ENCODE data around the gene NLRP6.

NLRP6 gene

GRCh38 chr11:269146-269890, 8.9 kb upstream of the NLRP6 start:
- no peak overlapping the region for H3K9ac ChIP-seq (ENCODE audit: low read length in 5 of 5)
- peak overlapping the region; percentile 23 to 60 (median 42) for H3K4me3 ChIP-seq (ENCODE audit: low read depth in 1 of 5, low read length in 5 of 5)
- no peaks in the 10 kb centered on the region for H3K36me3 ChIP-seq (ENCODE audit: control insufficient read depth in 5 of 5, insufficient read depth in 5 of 5, low read length in 5 of 5)
- H3K27ac ChIP-seq (ENCODE audit: low read depth, low read length), result peak overlapping the region; percentile 63
- peaks cover 0 to 7% (median 3%) of the 10 kb centered on the region in 5 donors for H3K27me3 ChIP-seq (ENCODE audit: control insufficient read depth in 5 of 5, insufficient read depth in 4 of 5, low read length in 5 of 5)
- peaks cover 0 to 6% (median 0%) of the 10 kb centered on the region in 5 donors for H3K9me3 ChIP-seq (ENCODE audit: control insufficient read depth in 5 of 5, low read length in 5 of 5)
- H3K4me1 ChIP-seq (ENCODE audit: control insufficient read depth in 5 of 5, insufficient read depth in 5 of 5, low read length in 5 of 5), result peaks cover 0 to 26% (median 6%) of the 10 kb centered on the region in 5 donors

- Histone ChIP-seq H3K27me3 (ENCODE audit: control insufficient read depth in 5 of 5, insufficient read depth in 4 of 5, low read length in 5 of 5) (peaks cover 0 to 7% (median 3%) of the 10 kb centered on the region in 5 donors), H3K4me1 (ENCODE audit: control insufficient read depth in 5 of 5, insufficient read depth in 5 of 5, low read length in 5 of 5) (peaks cover 0 to 26% (median 6%) of the 10 kb centered on the region in 5 donors), H3K4me3 (ENCODE audit: low read depth in 1 of 5, low read length in 5 of 5) (no peak overlapping the region), H3K27ac (ENCODE audit: low read depth, low read length) (no peak overlapping the region), H3K36me3 (ENCODE audit: control insufficient read depth in 5 of 5, insufficient read depth in 5 of 5, low read length in 5 of 5) (no peaks in the 10 kb centered on the region), H3K9me3 (ENCODE audit: control insufficient read depth in 5 of 5, low read length in 5 of 5) (peaks cover 0 to 5% (median 0%) of the 10 kb centered on the region in 5 donors), H3K9ac (ENCODE audit: low read length in 5 of 5) (no peak overlapping the region)
Measured at GRCh38 chr11:270451-271318, 7.5 kb upstream of the NLRP6 start.

GRCh38 chr11:271319-271715, 6.9 kb upstream of the NLRP6 start:
- peaks cover 0 to 7% (median 3%) of the 10 kb centered on the region in 5 donors for H3K27me3 ChIP-seq (ENCODE audit: control insufficient read depth in 5 of 5, insufficient read depth in 4 of 5, low read length in 5 of 5)
- H3K4me3 ChIP-seq (ENCODE audit: low read depth in 1 of 5, low read length in 5 of 5), result no peak overlapping the region
- H3K27ac ChIP-seq (ENCODE audit: low read depth, low read length), result no peak overlapping the region
- no peak overlapping the region for H3K9ac ChIP-seq (ENCODE audit: low read length in 5 of 5)
- no peaks in the 10 kb centered on the region for H3K36me3 ChIP-seq (ENCODE audit: control insufficient read depth in 5 of 5, insufficient read depth in 5 of 5, low read length in 5 of 5)
- H3K4me1 ChIP-seq (ENCODE audit: control insufficient read depth in 5 of 5, insufficient read depth in 5 of 5, low read length in 5 of 5), result peaks cover 0 to 26% (median 6%) of the 10 kb centered on the region in 5 donors
- H3K9me3 ChIP-seq (ENCODE audit: control insufficient read depth in 5 of 5, low read length in 5 of 5), result no peaks in the 10 kb centered on the region

GRCh38 chr11:272195-272930, 5.8 kb upstream of the NLRP6 start:
- Histone ChIP-seq H3K9ac (ENCODE audit: low read length in 5 of 5) (no peak overlapping the region), H3K27ac (ENCODE audit: low read depth, low read length) (no peak overlapping the region), H3K4me3 (ENCODE audit: low read depth in 1 of 5, low read length in 5 of 5) (no peak overlapping the region), H3K4me1 (ENCODE audit: control insufficient read depth in 5 of 5, insufficient read depth in 5 of 5, low read length in 5 of 5) (peaks cover 0 to 26% (median 6%) of the 10 kb centered on the region in 5 donors), H3K9me3 (ENCODE audit: control insufficient read depth in 5 of 5, low read length in 5 of 5) (no peaks in the 10 kb centered on the region), H3K36me3 (ENCODE audit: control insufficient read depth in 5 of 5, insufficient read depth in 5 of 5, low read length in 5 of 5) (no peaks in the 10 kb centered on the region), H3K27me3 (ENCODE audit: control insufficient read depth in 5 of 5, insufficient read depth in 4 of 5, low read length in 5 of 5) (peaks cover 0 to 7% (median 3%) of the 10 kb centered on the region in 5 donors)

- no peak overlapping the region for H3K9ac ChIP-seq (ENCODE audit: low read length in 5 of 5)
- H3K36me3 ChIP-seq (ENCODE audit: control insufficient read depth in 5 of 5, insufficient read depth in 5 of 5, low read length in 5 of 5), result no peaks in the 10 kb centered on the region
- no peak overlapping the region for H3K4me3 ChIP-seq (ENCODE audit: low read depth in 1 of 5, low read length in 5 of 5)
- H3K9me3 ChIP-seq (ENCODE audit: control insufficient read depth in 5 of 5, low read length in 5 of 5), result no peaks in the 10 kb centered on the region
- H3K27ac ChIP-seq (ENCODE audit: low read depth, low read length), result no peak overlapping the region
- peaks cover 0 to 10% (median 3%) of the 10 kb centered on the region in 5 donors for H3K27me3 ChIP-seq (ENCODE audit: control insufficient read depth in 5 of 5, insufficient read depth in 4 of 5, low read length in 5 of 5)
- peaks cover 0 to 22% (median 2%) of the 10 kb centered on the region in 5 donors for H3K4me1 ChIP-seq (ENCODE audit: control insufficient read depth in 5 of 5, insufficient read depth in 5 of 5, low read length in 5 of 5)
Measured at GRCh38 chr11:272931-273198, 5.3 kb upstream of the NLRP6 start.

GRCh38 chr11:276219-276618, 2.0 kb upstream of the NLRP6 start:
- H3K27me3 ChIP-seq (ENCODE audit: control insufficient read depth in 5 of 5, insufficient read depth in 4 of 5, low read length in 5 of 5), result peaks cover 23 to 40% (median 27%) of the 10 kb centered on the region in 5 donors
- peaks cover 0 to 27% (median 18%) of the 10 kb centered on the region in 5 donors for H3K4me1 ChIP-seq (ENCODE audit: control insufficient read depth in 5 of 5, insufficient read depth in 5 of 5, low read length in 5 of 5)
- no peaks in the 10 kb centered on the region for H3K36me3 ChIP-seq (ENCODE audit: control insufficient read depth in 5 of 5, insufficient read depth in 5 of 5, low read length in 5 of 5)
- H3K9me3 ChIP-seq (ENCODE audit: control insufficient read depth in 5 of 5, low read length in 5 of 5), result no peaks in the 10 kb centered on the region
- H3K4me3 ChIP-seq (ENCODE audit: low read depth in 1 of 5, low read length in 5 of 5), result no peak overlapping the region
- no peak overlapping the region for H3K27ac ChIP-seq (ENCODE audit: low read depth, low read length)
- H3K9ac ChIP-seq (ENCODE audit: low read length in 5 of 5), result no peak overlapping the region

GRCh38 chr11:279040-279965, 1.1 kb downstream of the NLRP6 start:
- no peaks in the 10 kb centered on the region for H3K9me3 ChIP-seq (ENCODE audit: control insufficient read depth in 5 of 5, low read length in 5 of 5)
- no peak overlapping the region for H3K9ac ChIP-seq (ENCODE audit: low read length in 5 of 5)
- no peaks in the 10 kb centered on the region for H3K36me3 ChIP-seq (ENCODE audit: control insufficient read depth in 5 of 5, insufficient read depth in 5 of 5, low read length in 5 of 5)
- no peak overlapping the region for H3K27ac ChIP-seq (ENCODE audit: low read depth, low read length)
- peaks cover 0 to 32% (median 24%) of the 10 kb centered on the region in 5 donors for H3K4me1 ChIP-seq (ENCODE audit: control insufficient read depth in 5 of 5, insufficient read depth in 5 of 5, low read length in 5 of 5)
- H3K27me3 ChIP-seq (ENCODE audit: control insufficient read depth in 5 of 5, insufficient read depth in 4 of 5, low read length in 5 of 5), result peaks cover 33 to 60% (median 51%) of the 10 kb centered on the region in 5 donors
- peak overlapping the region in 1 of 5 donors; percentile 59 for H3K4me3 ChIP-seq (ENCODE audit: low read depth in 1 of 5, low read length in 5 of 5)

GRCh38 chr11:279966-280705, 1.9 kb downstream of the NLRP6 start:
- H3K9me3 ChIP-seq (ENCODE audit: control insufficient read depth in 5 of 5, low read length in 5 of 5), result no peaks in the 10 kb centered on the region
- no peak overlapping the region for H3K9ac ChIP-seq (ENCODE audit: low read length in 5 of 5)
- H3K27me3 ChIP-seq (ENCODE audit: control insufficient read depth in 5 of 5, insufficient read depth in 4 of 5, low read length in 5 of 5), result peaks cover 33 to 66% (median 51%) of the 10 kb centered on the region in 5 donors
- H3K36me3 ChIP-seq (ENCODE audit: control insufficient read depth in 5 of 5, insufficient read depth in 5 of 5, low read length in 5 of 5), result no peaks in the 10 kb centered on the region
- H3K27ac ChIP-seq (ENCODE audit: low read depth, low read length), result no peak overlapping the region
- peak overlapping the region in 3 of 5 donors; percentile 26 to 59 (median 49) for H3K4me3 ChIP-seq (ENCODE audit: low read depth in 1 of 5, low read length in 5 of 5)
- peaks cover 0 to 32% (median 24%) of the 10 kb centered on the region in 5 donors for H3K4me1 ChIP-seq (ENCODE audit: control insufficient read depth in 5 of 5, insufficient read depth in 5 of 5, low read length in 5 of 5)
